VCaP (cell line): ENCODE results near the gene YY1AP1.
"Not testable (repeated sequence)": the region's sequence is repeated elsewhere in the genome, so short reads cannot be mapped to it uniquely, and the experiment has no call there.

ENCODE experiments used
- H3K27ac ChIP-seq: fragments of 450-650 bp; 2 replicates; pipeline ENCODE4 v1.5.1; 2017
- TF ChIP-seq, protein P1 (sequence below): fragments of 450-650 bp; conservative IDR thresholded peaks from 2 replicates; pipeline ENCODE4 v1.5.1; 2017; ENCODE audit warnings: mild to moderate bottlenecking, moderate library complexity

Gene YY1AP1

DNA sequence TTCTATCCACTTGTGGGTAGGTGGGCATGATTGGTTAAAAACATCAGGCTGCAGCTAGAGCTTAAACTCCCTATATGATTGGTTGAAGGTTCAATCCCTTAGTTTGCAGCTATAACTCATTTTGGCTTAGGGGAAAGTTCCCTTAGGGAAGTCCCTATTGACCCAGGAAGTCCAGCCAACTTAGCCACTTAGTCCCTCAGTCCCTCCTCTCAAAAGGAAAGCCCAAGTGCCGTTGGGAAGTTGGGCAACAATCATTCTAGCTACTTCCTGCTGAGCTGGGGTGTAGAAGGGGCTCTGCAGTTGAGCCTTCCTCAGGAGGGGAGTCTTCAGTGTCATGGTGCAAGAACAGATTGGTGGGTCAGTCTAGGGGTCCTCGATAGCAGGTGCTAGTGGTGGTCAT is 66.4 kb downstream of the YY1AP1 start:
- no peak overlapping the region for H3K27ac ChIP-seq
- TF ChIP-seq, protein P1, sequence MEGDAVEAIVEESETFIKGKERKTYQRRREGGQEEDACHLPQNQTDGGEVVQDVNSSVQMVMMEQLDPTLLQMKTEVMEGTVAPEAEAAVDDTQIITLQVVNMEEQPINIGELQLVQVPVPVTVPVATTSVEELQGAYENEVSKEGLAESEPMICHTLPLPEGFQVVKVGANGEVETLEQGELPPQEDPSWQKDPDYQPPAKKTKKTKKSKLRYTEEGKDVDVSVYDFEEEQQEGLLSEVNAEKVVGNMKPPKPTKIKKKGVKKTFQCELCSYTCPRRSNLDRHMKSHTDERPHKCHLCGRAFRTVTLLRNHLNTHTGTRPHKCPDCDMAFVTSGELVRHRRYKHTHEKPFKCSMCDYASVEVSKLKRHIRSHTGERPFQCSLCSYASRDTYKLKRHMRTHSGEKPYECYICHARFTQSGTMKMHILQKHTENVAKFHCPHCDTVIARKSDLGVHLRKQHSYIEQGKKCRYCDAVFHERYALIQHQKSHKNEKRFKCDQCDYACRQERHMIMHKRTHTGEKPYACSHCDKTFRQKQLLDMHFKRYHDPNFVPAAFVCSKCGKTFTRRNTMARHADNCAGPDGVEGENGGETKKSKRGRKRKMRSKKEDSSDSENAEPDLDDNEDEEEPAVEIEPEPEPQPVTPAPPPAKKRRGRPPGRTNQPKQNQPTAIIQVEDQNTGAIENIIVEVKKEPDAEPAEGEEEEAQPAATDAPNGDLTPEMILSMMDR, result no peak

DNA sequence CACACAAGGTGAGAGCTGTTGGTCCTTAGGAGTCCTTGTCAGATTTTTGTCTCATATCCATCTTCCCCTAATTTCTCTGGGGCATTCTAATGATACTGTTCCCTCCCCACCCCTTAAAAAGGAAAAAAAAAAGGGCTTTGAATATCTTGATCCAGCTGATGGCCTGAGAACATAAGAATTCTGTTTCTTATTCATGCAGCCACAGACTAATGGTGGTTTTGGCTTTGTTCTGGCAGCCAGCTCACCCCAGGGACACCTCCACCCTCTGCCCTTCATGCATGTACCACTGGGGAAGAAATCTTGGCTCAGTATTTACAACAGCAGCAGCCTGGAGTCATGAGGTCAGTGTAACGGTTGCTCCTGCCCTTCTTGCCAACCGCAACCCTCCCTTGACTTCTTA is 75.3 kb downstream of the YY1AP1 start:
- H3K27ac ChIP-seq, result not testable (repeated sequence)

DNA sequence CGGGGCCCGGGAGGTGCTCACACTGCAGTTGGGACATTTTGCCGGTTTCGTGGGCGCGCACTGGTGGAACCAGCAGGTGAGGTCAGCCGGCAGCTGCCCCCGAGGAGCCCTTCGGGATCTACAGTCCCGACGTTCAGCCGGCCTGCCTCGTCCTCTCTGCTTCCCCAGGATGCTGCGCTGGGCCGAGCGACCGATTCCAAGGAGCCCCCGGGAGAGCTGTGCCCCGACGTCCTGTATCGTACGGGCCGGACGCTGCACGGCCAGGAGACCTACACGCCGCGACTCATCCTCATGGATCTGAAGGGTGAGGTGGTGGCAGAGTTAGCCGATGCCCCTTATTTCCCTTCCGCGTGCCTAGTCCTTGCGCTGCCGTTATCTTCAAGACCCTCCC is 78.3 kb downstream of the YY1AP1 start:
- H3K27ac ChIP-seq, result peak overlapping the region; percentile 79; the same call in 1 of the 2 replicates

DNA sequence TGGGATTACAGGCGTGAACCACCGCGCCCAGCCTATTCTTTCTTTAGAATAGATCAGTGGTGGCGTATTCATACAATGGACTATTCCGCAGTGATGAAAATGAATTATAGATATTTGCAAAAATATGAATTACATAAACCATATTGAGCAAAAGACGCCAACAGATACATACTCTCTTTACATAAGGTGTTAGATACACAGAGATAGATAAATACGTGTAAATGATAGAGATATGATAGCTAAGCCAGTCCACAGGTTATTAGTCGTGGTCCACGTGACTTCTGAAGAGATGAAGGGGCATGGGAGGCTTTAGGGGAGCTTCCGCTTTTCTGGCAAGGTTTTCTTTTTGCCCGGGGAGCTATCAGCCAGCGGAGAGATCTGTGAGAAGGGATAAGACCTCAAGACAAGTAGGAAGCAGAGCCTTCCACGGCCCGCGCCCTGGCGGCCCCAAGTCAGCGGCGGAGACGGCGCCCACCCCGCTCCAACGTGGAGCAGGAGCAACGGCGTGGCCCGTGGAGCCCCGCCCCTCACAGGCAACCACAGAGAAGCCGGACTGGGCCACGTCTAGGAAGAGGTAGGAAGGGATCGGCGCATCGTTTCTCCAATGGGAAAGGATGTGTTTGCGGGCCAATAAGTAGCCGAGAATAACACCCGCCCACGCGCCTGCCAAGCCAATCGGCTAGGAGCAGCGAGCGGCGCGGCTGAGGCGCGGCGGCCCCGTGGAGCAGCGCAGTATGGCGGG is 78.9 kb downstream of the YY1AP1 start, which contains the start of gene MSTO1:
Gene MSTO1 (plus strand): TSS at position 704 of the 742 bp plus-strand sequence. CDS start 31 bp downstream, at position 735.
- H3K27ac ChIP-seq, result peak within 1 kb of the TSS; percentile 79
- TF ChIP-seq, protein P1, result no peak
